CD4-positive, alpha-beta T cell treated with Interleukin-2 at 100 ng/mL for 4 hours (primary cell): ENCODE data around the gene ABCB10.
"Not testable (repeated sequence)": the region's sequence is repeated elsewhere in the genome, so short reads cannot be mapped to it uniquely, and the experiment has no call there.

Experiments
- DNase-seq: peaks from one replicate; pipeline ENCODE4 v3.0.0-alpha.2; 2020; ENCODE audit warnings: low spot score

ABCB10 gene

GRCh38 chr1:229558460-229559335 lies at the start of gene ABCB10:
Gene ABCB10, minus strand, starts transcription at chr1:229558707. Its CDS starts 55 bp downstream, at chr1:229558652.
- peak; percentile 95 for DNase-seq

GRCh38 chr1:229607370-229607769 lies 48.9 kb upstream of the ABCB10 start:
- DNase-seq = no peak

- no peak for DNase-seq
Observed at GRCh38 chr1:229603371-229604005, 45.0 kb upstream of the ABCB10 start.

GRCh38 chr1:229600229-229600628 lies 41.7 kb upstream of the ABCB10 start:
- no peak for DNase-seq

GRCh38 chr1:229599218-229599954 lies 40.9 kb upstream of the ABCB10 start:
- no peak for DNase-seq

- DNase-seq = no peak
Observed at GRCh38 chr1:229597877-229598276, 39.4 kb upstream of the ABCB10 start.

GRCh38 chr1:229596925-229597699 lies 38.6 kb upstream of the ABCB10 start:
- no peak for DNase-seq

- not testable (repeated sequence) for DNase-seq
Observed at GRCh38 chr1:229595876-229596275, 37.4 kb upstream of the ABCB10 start.

GRCh38 chr1:229594227-229595008 lies 35.9 kb upstream of the ABCB10 start:
- DNase-seq = no peak

- no peak for DNase-seq
Observed at GRCh38 chr1:229593800-229594199, 35.3 kb upstream of the ABCB10 start.

GRCh38 chr1:229590119-229590518 lies 31.6 kb upstream of the ABCB10 start:
- DNase-seq = no peak

GRCh38 chr1:229585338-229585737 lies 26.8 kb upstream of the ABCB10 start:
- no peak for DNase-seq

- no peak for DNase-seq
Observed at GRCh38 chr1:229582715-229583114, 24.2 kb upstream of the ABCB10 start.

GRCh38 chr1:229582011-229582694 lies 23.6 kb upstream of the ABCB10 start:
- DNase-seq = no peak

- no peak for DNase-seq
Observed at GRCh38 chr1:229581485-229581884, 23.0 kb upstream of the ABCB10 start.

GRCh38 chr1:229579059-229579673 lies 20.7 kb upstream of the ABCB10 start:
- no peak for DNase-seq

GRCh38 chr1:229578168-229579058 lies 19.9 kb upstream of the ABCB10 start:
- no peak for DNase-seq

GRCh38 chr1:229574679-229575442 lies 16.4 kb upstream of the ABCB10 start:
- no peak for DNase-seq
